ENCODE measurements around the gene NPY1R.

DNA sequence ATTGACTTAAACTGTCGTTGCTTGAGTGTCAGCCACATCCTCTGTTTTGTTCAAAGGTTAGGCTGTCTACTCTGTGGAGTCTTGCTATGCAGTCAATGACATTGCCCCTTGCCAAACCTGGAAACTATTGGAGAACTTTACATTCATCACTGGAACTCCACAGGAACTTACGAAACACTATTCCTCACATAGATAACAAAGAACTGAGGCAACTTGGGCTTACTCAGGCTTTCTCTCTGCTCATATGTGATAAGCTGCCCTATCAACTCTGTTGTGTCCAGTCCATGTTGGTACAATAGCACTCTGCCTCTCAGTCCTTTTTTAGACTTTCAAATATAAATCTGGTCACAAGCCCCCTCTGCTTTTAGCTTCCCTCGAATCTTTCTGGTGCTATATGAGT is 20.7 kb upstream of the NPY1R start:
- TF ChIP-seq, protein P1, sequence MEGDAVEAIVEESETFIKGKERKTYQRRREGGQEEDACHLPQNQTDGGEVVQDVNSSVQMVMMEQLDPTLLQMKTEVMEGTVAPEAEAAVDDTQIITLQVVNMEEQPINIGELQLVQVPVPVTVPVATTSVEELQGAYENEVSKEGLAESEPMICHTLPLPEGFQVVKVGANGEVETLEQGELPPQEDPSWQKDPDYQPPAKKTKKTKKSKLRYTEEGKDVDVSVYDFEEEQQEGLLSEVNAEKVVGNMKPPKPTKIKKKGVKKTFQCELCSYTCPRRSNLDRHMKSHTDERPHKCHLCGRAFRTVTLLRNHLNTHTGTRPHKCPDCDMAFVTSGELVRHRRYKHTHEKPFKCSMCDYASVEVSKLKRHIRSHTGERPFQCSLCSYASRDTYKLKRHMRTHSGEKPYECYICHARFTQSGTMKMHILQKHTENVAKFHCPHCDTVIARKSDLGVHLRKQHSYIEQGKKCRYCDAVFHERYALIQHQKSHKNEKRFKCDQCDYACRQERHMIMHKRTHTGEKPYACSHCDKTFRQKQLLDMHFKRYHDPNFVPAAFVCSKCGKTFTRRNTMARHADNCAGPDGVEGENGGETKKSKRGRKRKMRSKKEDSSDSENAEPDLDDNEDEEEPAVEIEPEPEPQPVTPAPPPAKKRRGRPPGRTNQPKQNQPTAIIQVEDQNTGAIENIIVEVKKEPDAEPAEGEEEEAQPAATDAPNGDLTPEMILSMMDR (IDR thresholded peaks at IDR 0.05) = no peak
- TF ChIP-seq POLR2AphosphoS5 (IDR thresholded peaks at IDR 0.05; ENCODE audit: insufficient read depth in 1 of 2, low read depth in 1 of 2) (no peak), POLR2A (IDR thresholded peaks at IDR 0.05) (no peak)

Measured in vagina (tissue), 2 donors.